HEK293T (cell line): ENCODE measurements around the gene WASF3.

ENCODE experiments used
- BHLHE40 ChIP-seq: fragments of 450-650 bp; IDR thresholded peaks from 2 replicates; pipeline ENCODE4 v1.6.1; 2016; ENCODE audit warnings: mild to moderate bottlenecking, moderate library complexity, borderline replicate concordance
- FOXM1 ChIP-seq: fragments of 450-650 bp; IDR thresholded peaks from 2 replicates; pipeline ENCODE4 v1.6.1; 2017; ENCODE audit warnings: mild to moderate bottlenecking, borderline replicate concordance
- HDGF ChIP-seq: fragments of 450-650 bp; IDR thresholded peaks from 2 replicates; pipeline ENCODE4 v1.6.1; 2017; ENCODE audit warnings: antibody characterized with exemption, borderline replicate concordance
- L3MBTL2 ChIP-seq: fragments of 450-650 bp; conservative IDR thresholded peaks from 2 replicates; pipeline ENCODE4 v1.6.1; 2016; ENCODE audit warnings: mild to moderate bottlenecking
- PKNOX1 ChIP-seq: fragments of 450-650 bp; IDR thresholded peaks from 2 replicates; pipeline ENCODE4 v1.6.1; 2016
- SP1 ChIP-seq: fragments of 450-650 bp; IDR thresholded peaks from 2 replicates; pipeline ENCODE4 v1.6.1; 2017

GRCh38 chr13:26653310-26653709 lies 95.8 kb downstream of the WASF3 start:
- TF ChIP-seq FOXM1 = no peak
- TF ChIP-seq HDGF = no peak
- no peak for TF ChIP-seq SP1
- no peak for TF ChIP-seq PKNOX1
- TF ChIP-seq BHLHE40 = no peak
- no peak for TF ChIP-seq L3MBTL2
